Measurements from ENCODE around the gene ZFPM1.

- TF ChIP-seq TAF1 (IDR thresholded peaks at IDR 0.05; ENCODE audit: low read depth) (no peak), REST (IDR thresholded peaks at IDR 0.05; ENCODE audit: low read depth) (no peak), YY1 (IDR thresholded peaks at IDR 0.05; ENCODE audit: low read depth) (no peak), EP300 (IDR thresholded peaks at IDR 0.05; ENCODE audit: borderline replicate concordance) (no peak), USF1 (IDR thresholded peaks at IDR 0.05) (no peak), CEBPB (IDR thresholded peaks at IDR 0.05) (no peak), ZBTB7A (IDR thresholded peaks at IDR 0.05; ENCODE audit: low read depth) (no peak), RAD21 (IDR thresholded peaks at IDR 0.05; ENCODE audit: low read depth) (no peak), TEAD4 (IDR thresholded peaks at IDR 0.05) (no peak), CREB1 (IDR thresholded peaks at IDR 0.05; ENCODE audit: low read depth) (no peak)
Observed at GRCh38 chr16:88454523-88454947, 1.5 kb downstream of the ZFPM1 start.
